Stimulated activated CD8-positive, alpha-beta memory T cell treated with anti-CD3 and anti-CD28 coated beads, Interleukin-7, amount 100 ng/mL, for 1 hour (primary cell): ENCODE measurements around the gene CDT1.

Source experiments
- DNase-seq, 2 donors: peaks; one replicate each; pipeline ENCODE4 v3.0.0-alpha.2; 2020; ENCODE audit warnings: low read depth in 2 of 2

The CDT1 gene

DNA sequence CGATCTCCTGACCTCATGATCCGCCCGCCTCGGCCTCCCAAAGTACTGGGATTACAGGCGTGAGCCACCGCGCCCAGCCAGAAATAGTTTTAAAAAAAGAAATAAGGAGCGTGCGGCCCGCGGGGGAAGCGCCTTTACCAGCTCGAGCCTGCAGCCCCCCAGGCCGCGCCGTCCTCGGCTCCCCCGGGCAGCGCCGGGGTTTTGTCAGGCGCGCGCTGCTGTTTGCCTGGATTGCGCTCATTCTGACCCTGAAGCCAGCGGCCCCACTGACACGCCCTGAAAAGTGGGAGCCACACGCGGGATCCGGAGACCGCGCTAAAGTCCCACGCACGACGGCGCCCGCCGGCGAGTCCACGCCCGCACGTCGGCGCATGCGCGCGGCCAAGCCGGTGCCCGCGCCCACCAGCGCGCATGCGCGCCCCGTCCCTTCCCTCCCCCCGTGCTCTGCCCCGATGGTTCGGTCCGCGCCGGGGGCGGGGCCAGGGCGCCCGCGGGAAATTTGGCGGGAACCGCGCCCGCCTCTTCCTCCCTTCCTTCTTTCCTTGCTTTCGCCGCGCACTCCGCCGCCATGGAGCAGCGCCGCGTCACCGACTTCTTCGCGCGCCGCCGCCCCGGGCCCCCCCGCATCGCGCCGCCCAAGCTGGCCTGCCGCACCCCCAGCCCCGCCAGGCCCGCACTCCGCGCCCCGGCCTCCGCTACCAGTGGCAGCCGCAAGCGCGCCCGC, at the start of gene CDT1:
TSS of gene CDT1 (plus strand) at position 526 of the 724 bp plus-strand sequence. CDS start at position 569, 43 bp downstream.
- DNase-seq = peak; percentile 75 to 77

GRCh38 chr16:88754109-88754911, 49.3 kb upstream of the CDT1 start:
- DNase-seq = no peak

DNA sequence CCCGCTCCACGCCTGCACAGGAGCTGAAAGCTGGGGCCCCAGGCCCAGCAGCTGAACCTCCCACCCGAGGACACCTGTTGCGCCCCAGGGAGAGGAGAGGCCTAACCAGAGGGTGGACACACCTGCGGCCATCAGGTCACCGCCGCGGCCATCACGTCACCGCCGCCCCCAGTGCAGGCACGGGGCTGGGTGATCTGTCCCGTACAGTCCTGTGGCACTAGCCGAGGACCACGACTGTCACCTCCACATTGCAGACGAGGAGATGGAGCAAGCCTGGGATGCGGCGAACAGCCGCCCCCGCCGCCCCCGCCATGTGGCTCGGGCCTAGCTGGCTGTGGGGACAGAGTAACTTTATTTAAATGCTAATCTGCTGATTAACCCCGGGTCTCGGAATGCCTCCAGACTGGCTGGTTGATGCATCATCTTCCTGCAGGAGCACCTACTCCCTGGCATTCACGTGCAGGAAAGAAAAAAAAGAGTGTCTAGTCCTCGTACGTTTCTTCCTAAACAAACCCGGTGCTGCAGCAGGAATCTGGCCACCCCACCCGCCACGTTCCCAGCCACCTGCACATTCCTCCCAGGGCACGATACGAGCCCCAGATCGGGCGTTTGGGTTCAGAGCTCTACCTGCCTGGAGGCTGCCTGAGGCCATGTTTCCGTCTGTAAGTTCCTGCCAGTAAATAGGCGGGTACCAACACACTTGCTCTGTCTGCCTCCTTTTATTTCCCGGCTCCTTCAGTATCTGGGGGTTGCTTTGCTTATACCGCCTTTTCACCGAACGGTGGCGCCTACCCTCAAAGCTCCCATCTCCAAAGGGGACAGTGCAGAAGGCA, 48.5 kb upstream of the CDT1 start:
- no peak for DNase-seq

DNA sequence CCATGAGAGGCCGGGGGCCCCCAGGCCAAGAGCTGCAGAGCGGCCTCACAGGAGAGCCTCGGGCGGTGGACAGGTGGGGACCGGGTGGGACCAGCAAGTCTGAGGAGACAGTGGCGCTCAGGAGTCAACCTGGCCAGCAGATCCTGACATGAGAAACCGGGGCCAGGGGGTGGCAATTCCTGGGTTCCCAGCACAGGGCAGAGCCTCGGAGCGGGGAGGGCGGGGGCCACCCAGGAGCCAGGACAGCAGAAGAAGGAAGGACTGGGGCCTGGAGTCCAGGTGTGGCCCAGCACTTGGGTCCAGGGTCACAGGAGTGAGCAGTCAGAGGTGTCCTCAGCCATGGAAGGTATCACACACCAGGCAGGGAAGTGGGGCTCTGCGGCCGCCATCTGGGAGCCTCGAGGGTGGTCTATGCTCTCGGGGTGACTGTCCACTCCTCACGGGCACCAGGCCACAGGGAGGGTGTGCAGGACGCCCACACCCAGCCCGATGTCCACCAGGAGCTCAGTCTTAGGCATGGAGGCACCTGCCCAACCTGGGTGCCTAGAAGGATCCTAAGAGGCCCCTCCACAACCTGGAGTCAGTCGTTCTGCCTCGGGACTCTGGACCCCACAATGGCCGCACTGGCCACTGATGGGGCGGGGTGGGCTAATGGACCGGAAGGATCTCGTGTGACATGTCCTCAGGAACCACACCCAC, 47.7 kb upstream of the CDT1 start:
- DNase-seq = no peak

GRCh38 chr16:88758227-88758943, 45.2 kb upstream of the CDT1 start:
- DNase-seq = no peak

GRCh38 chr16:88758944-88759244, 44.7 kb upstream of the CDT1 start:
- DNase-seq = no peak

DNA sequence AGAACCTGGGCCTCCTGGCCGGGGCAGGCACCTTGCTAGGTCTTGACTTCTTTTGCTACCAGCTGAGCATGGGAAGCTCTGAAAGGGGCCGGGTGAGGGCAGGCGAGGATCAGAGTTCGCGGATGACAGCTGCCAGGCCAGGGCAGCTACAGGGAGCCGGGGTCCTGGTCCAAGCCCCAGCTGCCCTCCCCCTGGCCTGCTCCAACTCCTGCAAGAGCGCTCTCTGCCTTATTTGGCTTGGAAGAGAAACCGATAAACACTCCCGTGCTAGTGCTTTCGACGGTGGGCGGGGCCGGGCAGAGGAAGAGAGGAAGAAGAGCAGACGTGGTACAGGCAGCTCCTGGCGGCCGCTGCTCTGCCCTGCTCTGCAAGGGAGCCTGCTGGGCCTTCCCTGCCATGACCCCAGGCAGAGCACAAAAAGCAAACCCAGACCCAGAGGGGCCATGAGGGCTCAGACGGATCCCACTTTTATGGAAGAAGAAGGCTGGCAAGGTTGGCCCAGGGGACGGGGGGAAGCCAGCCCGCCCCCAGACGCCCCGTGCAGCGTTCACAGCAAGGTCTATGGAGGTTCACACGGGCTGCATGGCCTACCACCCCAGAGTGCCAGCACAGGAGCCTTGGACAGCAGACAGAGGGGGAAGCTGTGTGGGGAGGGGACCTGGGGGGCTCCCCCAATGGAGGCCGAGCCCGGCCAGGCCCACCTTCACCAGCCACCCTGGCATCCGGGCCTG, 44.2 kb upstream of the CDT1 start:
- no peak for DNase-seq

DNA sequence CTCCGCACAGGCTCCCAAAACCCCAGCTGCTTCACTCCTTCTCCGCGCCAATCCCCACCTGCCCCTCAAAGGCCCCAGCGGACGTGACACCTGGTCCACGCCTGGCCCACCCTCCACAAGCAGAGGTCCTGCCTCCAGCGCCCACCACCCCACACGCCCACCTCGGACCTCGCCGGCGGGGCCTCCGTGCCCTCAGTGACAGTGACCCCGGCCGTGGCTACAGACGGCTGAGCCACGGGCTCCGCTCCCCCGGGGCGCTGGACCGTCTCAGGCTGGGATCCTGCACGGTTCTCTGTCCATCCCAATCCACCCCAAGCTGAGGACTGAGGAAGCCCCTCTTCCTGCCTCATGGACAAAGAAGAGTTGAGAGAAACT, 43.6 kb upstream of the CDT1 start:
- no peak for DNase-seq

- no peak for DNase-seq
These were observed 43.0 kb upstream of the CDT1 start for GRCh38 chr16:88760424-88761142.

GRCh38 chr16:88761143-88761534, 42.5 kb upstream of the CDT1 start:
- no peak for DNase-seq

DNA sequence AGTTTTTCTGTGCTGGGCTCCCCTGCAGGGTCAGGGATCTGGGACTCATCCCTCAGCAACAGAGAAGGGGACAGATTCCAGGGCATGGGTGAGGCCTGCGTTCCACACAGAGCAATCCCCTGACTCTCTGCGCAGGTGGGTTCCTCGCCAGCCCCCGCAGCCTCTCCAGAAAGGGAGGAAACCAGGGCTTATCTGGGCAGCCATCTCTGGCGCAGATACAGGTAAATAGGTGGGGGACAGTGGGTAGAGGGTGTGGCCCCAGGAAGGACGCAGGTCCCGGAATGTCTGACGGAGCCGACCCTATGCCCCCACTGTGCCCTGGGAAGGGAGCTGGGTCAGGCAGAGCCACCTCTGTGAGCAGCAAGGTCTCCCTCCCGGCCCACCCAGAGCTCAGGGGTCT, 41.8 kb upstream of the CDT1 start:
- no peak for DNase-seq

- DNase-seq = no peak
These were observed 41.2 kb upstream of the CDT1 start for GRCh38 chr16:88762258-88762870.

GRCh38 chr16:88762941-88763340, 40.6 kb upstream of the CDT1 start:
- DNase-seq = no peak

GRCh38 chr16:88763502-88764053, 40.0 kb upstream of the CDT1 start:
- no peak for DNase-seq

- DNase-seq = no peak
These were observed 39.5 kb upstream of the CDT1 start for GRCh38 chr16:88764080-88764479.

DNA sequence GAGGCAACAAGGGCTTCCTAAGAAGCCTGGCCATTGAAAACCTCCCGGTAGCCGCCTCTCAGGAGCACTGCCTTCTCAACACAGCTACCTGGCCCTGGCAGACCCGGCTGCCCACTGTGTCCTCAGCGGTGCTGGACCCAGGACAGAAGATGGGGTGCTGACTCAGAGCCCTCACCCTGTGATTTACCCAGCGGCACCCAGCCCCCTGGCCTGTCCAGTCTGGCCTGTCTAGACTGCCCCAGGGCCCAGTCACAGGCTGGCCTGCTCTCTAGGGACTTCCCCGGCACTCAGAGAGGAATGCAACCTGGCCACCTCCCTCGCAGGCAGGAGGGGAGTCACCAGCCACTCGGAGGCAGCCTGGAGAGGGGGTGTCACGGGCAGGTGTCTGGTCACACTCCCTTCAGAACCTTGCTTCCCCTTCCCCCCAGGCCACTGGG, 38.7 kb upstream of the CDT1 start:
- DNase-seq = no peak

GRCh38 chr16:88766975-88767374, 36.6 kb upstream of the CDT1 start:
- DNase-seq = no peak

DNA sequence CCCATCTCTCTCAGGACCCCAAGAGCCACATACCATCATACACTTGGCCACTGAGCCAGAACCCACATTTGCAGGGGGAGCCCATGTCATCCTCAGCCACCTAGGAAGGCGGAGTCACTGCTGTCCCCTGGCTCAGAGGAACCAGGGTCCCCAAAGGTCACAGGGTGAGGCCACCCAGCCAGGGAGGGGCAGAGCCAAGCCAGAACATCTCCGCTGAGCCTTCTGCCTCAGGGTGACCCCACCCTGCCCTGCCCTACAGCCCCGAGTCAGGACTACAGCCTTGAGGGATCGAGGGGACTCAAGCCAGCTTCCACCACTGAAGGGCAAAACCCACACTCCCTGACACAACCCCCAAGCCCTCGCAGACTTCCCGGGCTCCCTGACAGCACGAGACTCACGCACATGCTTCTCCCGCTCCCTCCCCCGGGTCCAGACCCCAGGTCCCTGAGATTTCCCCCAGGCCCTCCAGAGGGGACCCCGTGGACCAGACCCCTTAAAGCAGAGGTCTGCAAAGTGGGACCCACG, 36.0 kb upstream of the CDT1 start:
- DNase-seq = no peak
